GM12878 (cell line): ENCODE data around the gene NRG3.

Source experiments
- BMI1 ChIP-seq: fragments of 450-650 bp; IDR thresholded peaks from 2 replicates; pipeline ENCODE4 v1.6.1; 2016; ENCODE audit warnings: mild to moderate bottlenecking, moderate library complexity, borderline replicate concordance
- CTCF ChIP-seq, 3 experiments: IDR thresholded peaks in 2 of 3; conservative IDR thresholded peaks in 1 of 3; 2 replicates each; pipeline ENCODE4 v1.5.1; 2011; ENCODE audit warnings: low read depth in 3 of 3, low read length in 3 of 3, mild to moderate bottlenecking in 3 of 3, control low read depth in 2 of 3, moderate library complexity in 2 of 3, inconsistent platforms in 1 of 3, mixed read lengths in 1 of 3; ENCODE audit not compliant: control insufficient read depth in 2 of 3, insufficient read depth in 1 of 3; ENCODE audit errors: extremely low read depth in 1 of 3
- ELK1 ChIP-seq: IDR thresholded peaks from 2 replicates; pipeline ENCODE4 v1.6.1; 2012; ENCODE audit warnings: low read depth, low read length, improper control_type of control experiment
- HDGF ChIP-seq: fragments of 450-650 bp; IDR thresholded peaks from 2 replicates; pipeline ENCODE4 v1.6.1; 2016; ENCODE audit warnings: antibody characterized with exemption
- JUND ChIP-seq: IDR thresholded peaks from 2 replicates; pipeline ENCODE4 v1.6.1; 2012; ENCODE audit warnings: low read depth, mild to moderate bottlenecking, low read length, improper control_type of control experiment, moderate library complexity
- NBN ChIP-seq: fragments of 450-650 bp; IDR thresholded peaks from 2 replicates; pipeline ENCODE4 v1.6.1; 2016
- POLR2AphosphoS5 ChIP-seq: IDR thresholded peaks from 2 replicates; pipeline ENCODE4 v1.6.1; 2011; ENCODE audit warnings: mild to moderate bottlenecking, low read length, inconsistent platforms
- RELA ChIP-seq: fragments of 450-650 bp; IDR thresholded peaks from 2 replicates; pipeline ENCODE4 v1.8.0; 2014; ENCODE audit warnings: borderline replicate concordance; ENCODE audit not compliant: partially characterized antibody
- TF ChIP-seq, protein P1 (sequence below): fragments of 450-650 bp; IDR thresholded peaks from 2 replicates; pipeline ENCODE4 v1.6.1; 2016; ENCODE audit warnings: mild to moderate bottlenecking
- TF ChIP-seq, protein P2 (sequence below): fragments of 450-650 bp; formaldehyde crosslinking; IDR thresholded peaks from 2 replicates; pipeline ENCODE4 v1.4.0; 2020; ENCODE audit warnings: mild to moderate bottlenecking, moderate library complexity

DNA sequence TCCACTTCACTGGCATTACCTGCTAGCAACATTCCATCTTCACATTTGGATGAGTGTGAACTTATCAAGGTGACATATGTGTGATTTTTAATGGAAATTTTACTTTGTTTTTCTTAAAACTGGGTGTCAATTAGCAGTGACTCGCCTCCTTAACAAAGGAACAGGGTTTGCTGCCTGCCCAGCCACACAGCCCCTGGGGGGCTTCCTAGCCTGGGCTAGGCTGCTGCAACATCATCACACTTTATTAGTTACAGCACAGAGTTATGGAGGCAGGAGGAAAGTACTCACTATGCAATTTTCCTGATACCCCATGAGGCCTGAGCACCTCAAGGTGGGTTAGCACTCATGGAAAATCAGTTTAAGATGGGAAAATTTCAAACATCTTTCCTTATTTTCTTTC, 861.3 kb downstream of the NRG3 start:
- TF ChIP-seq HDGF (no peak), BMI1 (no peak), POLR2AphosphoS5 (no peak), RELA (no peak), JUND (no peak), CTCF (IDR thresholded peaks at IDR 0.05 in 2 of 3, conservative IDR thresholded peaks at IDR 0.05 in 1 of 3; ENCODE audit: control insufficient read depth in 2 of 3, extremely low read depth in 1 of 3, insufficient read depth in 1 of 3, low read depth in 3 of 3, low read length in 3 of 3) (no peak), NBN (no peak), ELK1 (no peak)
- TF ChIP-seq, protein P1, sequence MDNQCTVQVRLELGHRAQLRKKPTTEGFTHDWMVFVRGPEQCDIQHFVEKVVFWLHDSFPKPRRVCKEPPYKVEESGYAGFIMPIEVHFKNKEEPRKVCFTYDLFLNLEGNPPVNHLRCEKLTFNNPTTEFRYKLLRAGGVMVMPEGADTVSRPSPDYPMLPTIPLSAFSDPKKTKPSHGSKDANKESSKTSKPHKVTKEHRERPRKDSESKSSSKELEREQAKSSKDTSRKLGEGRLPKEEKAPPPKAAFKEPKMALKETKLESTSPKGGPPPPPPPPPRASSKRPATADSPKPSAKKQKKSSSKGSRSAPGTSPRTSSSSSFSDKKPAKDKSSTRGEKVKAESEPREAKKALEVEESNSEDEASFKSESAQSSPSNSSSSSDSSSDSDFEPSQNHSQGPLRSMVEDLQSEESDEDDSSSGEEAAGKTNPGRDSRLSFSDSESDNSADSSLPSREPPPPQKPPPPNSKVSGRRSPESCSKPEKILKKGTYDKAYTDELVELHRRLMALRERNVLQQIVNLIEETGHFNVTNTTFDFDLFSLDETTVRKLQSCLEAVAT = no peak
- TF ChIP-seq, protein P2, sequence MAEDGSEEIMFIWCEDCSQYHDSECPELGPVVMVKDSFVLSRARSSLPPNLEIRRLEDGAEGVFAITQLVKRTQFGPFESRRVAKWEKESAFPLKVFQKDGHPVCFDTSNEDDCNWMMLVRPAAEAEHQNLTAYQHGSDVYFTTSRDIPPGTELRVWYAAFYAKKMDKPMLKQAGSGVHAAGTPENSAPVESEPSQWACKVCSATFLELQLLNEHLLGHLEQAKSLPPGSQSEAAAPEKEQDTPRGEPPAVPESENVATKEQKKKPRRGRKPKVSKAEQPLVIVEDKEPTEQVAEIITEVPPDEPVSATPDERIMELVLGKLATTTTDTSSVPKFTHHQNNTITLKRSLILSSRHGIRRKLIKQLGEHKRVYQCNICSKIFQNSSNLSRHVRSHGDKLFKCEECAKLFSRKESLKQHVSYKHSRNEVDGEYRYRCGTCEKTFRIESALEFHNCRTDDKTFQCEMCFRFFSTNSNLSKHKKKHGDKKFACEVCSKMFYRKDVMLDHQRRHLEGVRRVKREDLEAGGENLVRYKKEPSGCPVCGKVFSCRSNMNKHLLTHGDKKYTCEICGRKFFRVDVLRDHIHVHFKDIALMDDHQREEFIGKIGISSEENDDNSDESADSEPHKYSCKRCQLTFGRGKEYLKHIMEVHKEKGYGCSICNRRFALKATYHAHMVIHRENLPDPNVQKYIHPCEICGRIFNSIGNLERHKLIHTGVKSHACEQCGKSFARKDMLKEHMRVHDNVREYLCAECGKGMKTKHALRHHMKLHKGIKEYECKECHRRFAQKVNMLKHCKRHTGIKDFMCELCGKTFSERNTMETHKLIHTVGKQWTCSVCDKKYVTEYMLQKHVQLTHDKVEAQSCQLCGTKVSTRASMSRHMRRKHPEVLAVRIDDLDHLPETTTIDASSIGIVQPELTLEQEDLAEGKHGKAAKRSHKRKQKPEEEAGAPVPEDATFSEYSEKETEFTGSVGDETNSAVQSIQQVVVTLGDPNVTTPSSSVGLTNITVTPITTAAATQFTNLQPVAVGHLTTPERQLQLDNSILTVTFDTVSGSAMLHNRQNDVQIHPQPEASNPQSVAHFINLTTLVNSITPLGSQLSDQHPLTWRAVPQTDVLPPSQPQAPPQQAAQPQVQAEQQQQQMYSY (CRISPR knock-in tag) = no peak
